Measurements from ENCODE around the gene GOPC.

- no peak for TF ChIP-seq CTCF (IDR thresholded peaks at IDR 0.05)
- TF ChIP-seq POLR2A (IDR thresholded peaks at IDR 0.05) = no peak
These were observed 47.0 kb downstream of the GOPC start for GRCh38 chr6:117555262-117555849.
